Endodermal cell (in vitro differentiated cells): ENCODE data around the gene ENPP4. TPM values are rescaled to one million over a fixed set of nuclear protein-coding genes. Genes with fewer than 3 reads are reported as not detected.

Source experiments
- DNase-seq: peaks from one replicate; pipeline ENCODE4 v3.0.0-alpha.2; 2017
- H3K27ac ChIP-seq: 2 replicates; pipeline ENCODE4 v1.5.1; 2013; ENCODE audit warnings: mild to moderate bottlenecking, low read depth, low read length, moderate library complexity
- H3K27me3 ChIP-seq: 2 replicates; pipeline ENCODE4 v1.6.1; 2013; ENCODE audit warnings: mild to moderate bottlenecking, low read length, moderate library complexity; ENCODE audit not compliant: insufficient read depth, control insufficient read depth, poor library complexity, severe bottlenecking
- H3K36me3 ChIP-seq: 2 replicates; pipeline ENCODE4 v1.7.0; 2013; ENCODE audit warnings: mild to moderate bottlenecking, low read length, moderate library complexity; ENCODE audit not compliant: control insufficient read depth, insufficient read depth
- H3K4me1 ChIP-seq: one replicate; pipeline ENCODE4 v1.7.0; 2013; ENCODE audit warnings: low read length; ENCODE audit not compliant: control insufficient read depth, insufficient read depth
- H3K4me3 ChIP-seq: 2 replicates; pipeline ENCODE4 v1.5.1; 2013; ENCODE audit warnings: mild to moderate bottlenecking, low read length, moderate library complexity
- H3K9ac ChIP-seq: 2 replicates; pipeline ENCODE4 v1.6.1; 2013; ENCODE audit warnings: mild to moderate bottlenecking, low read length, moderate library complexity; ENCODE audit not compliant: poor library complexity, severe bottlenecking; ENCODE audit errors: extremely low read depth
- H3K9me3 ChIP-seq: 2 replicates; pipeline ENCODE4 v1.6.1; 2013; ENCODE audit warnings: mild to moderate bottlenecking, low read length, moderate library complexity; ENCODE audit not compliant: control insufficient read depth
- H3K27ac Mint-ChIP-seq: 2 replicates; pipeline ENCODE4 v1.8.0; 2020; ENCODE audit warnings: mixed read lengths
- H3K27me3 Mint-ChIP-seq: 2 replicates; pipeline ENCODE4 v1.8.0; 2021; ENCODE audit warnings: mild to moderate bottlenecking, mixed read lengths; ENCODE audit not compliant: insufficient read depth
- H3K36me3 Mint-ChIP-seq: 2 replicates; pipeline ENCODE4 v1.8.0; 2020; ENCODE audit warnings: low read depth, mixed read lengths
- H3K4me1 Mint-ChIP-seq: 2 replicates; pipeline ENCODE4 v1.8.0; 2020; ENCODE audit warnings: mixed read lengths
- H3K4me3 Mint-ChIP-seq: 2 replicates; pipeline ENCODE4 v1.8.0; 2020; ENCODE audit warnings: mild to moderate bottlenecking, moderate library complexity, mixed read lengths
- H3K9me3 Mint-ChIP-seq: 2 replicates; pipeline ENCODE4 v1.8.0; 2020; ENCODE audit warnings: mild to moderate bottlenecking, mixed read lengths
- WGBS, 2 experiments: methylation state at CpG; one replicate each; pipeline versions ENCODE4 v1.1.5 to v1.1.7; 2013; ENCODE audit warnings: missing lambda C conversion rate in 2 of 2, mixed read lengths in 1 of 2; ENCODE audit not compliant: insufficient coverage in 1 of 2, insufficient read length in 1 of 2; 5-methylcytosine and 5-hydroxymethylcytosine counted together
- total RNA-seq, 2 donors: library from RNA; stranded (reverse); fragmentation: NEBNext Ultra II Directional in 1 of 2; extraction: Animal tissue kit (Norgen Biotek cat#: 25700) in 1 of 2; gene quantifications; 2 replicates in 1 of 2; 3 replicates in 1 of 2; pipeline ENCODE4 v1.2.1, GENCODE V29; 2021
- TF ChIP-seq, protein P1 (sequence below): fragments of 200-600 bp; sonication (generic); conservative IDR thresholded peaks from 2 replicates; pipeline ENCODE4 v1.5.0; 2021; ENCODE audit warnings: antibody characterized with exemption, mild to moderate bottlenecking

ENPP4 gene
- total RNA-seq, 2 donors from 2014 or later, result 3.5 to 7.2 TPM

DNA sequence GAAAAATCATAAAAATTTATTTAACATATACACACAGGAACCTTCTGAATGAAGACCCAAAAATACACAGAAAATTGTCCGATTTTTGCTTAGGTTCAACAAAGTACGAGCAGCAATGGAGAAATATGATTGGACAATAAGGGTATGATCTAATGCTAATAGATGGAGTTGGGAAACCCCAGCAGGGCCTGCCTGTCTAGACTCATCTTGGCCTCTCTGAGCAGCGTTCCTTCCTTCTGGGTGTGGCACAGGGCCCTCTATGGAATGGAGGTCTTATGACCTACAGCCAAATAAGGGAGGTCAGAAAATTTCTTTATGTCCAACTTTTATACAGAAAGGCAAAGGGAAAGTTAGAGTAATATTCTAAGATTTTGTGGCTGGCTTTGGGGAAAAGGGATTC, 27.7 kb upstream of the ENPP4 start:
- H3K27me3 Mint-ChIP-seq, result no peaks in the 10 kb centered on the region

DNA sequence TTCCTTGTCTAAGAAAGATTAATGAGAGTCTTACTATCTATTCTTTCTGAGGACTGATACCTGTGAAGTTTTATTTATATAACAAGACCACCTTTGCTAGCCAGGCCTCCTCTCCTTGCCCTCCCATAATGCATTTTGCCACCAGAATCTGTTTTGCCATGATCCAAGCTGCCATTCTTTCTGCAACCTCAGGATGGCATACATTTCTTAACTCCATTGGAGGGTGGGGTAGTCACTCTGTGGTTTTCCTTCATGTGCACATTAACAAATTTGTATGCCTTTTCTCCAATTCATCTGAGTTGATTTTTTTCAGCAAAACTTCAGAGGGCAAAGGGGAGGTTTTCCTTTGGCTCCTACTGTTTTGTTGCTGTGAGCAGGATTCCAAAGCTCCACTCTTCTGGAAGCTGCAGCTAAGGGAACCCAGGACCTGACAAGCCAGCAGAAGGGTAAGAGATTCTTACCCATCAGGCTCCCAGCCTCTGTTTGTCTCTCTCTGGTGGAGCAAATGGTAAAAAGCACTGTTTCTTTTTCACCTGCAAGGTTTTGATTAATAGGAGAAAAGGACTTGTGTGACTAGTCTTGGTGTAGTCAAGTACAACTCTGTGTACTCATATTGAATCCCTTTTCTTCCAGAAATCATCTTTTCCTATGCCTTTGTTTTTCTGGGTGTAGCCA, 26.2 kb upstream of the ENPP4 start:
- H3K27ac ChIP-seq, result no peak overlapping the region
- H3K9me3 ChIP-seq, result peaks cover 9% of the 10 kb centered on the region
- peaks cover 3% of the 10 kb centered on the region for H3K4me1 ChIP-seq
- H3K36me3 ChIP-seq, result no peaks in the 10 kb centered on the region
- no peak overlapping the region for H3K4me3 Mint-ChIP-seq
- no peaks in the 10 kb centered on the region for H3K36me3 Mint-ChIP-seq
- no peak overlapping the region for H3K4me3 ChIP-seq
- no peak overlapping the region for H3K27ac Mint-ChIP-seq
- peaks cover 12% of the 10 kb centered on the region for H3K9me3 Mint-ChIP-seq
- H3K27me3 ChIP-seq, result no peaks in the 10 kb centered on the region
- DNase-seq, result no peak
- no peak overlapping the region for H3K9ac ChIP-seq
- peaks cover 3% of the 10 kb centered on the region for H3K4me1 Mint-ChIP-seq
- H3K27me3 Mint-ChIP-seq, result no peaks in the 10 kb centered on the region
- TF ChIP-seq, protein P1, sequence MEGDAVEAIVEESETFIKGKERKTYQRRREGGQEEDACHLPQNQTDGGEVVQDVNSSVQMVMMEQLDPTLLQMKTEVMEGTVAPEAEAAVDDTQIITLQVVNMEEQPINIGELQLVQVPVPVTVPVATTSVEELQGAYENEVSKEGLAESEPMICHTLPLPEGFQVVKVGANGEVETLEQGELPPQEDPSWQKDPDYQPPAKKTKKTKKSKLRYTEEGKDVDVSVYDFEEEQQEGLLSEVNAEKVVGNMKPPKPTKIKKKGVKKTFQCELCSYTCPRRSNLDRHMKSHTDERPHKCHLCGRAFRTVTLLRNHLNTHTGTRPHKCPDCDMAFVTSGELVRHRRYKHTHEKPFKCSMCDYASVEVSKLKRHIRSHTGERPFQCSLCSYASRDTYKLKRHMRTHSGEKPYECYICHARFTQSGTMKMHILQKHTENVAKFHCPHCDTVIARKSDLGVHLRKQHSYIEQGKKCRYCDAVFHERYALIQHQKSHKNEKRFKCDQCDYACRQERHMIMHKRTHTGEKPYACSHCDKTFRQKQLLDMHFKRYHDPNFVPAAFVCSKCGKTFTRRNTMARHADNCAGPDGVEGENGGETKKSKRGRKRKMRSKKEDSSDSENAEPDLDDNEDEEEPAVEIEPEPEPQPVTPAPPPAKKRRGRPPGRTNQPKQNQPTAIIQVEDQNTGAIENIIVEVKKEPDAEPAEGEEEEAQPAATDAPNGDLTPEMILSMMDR, result peak; percentile 39

More for the DNA sequence above, 27.7 kb upstream of the ENPP4 start:
- WGBS, 2 experiments, result 80 to 87% methylated on average over 1 to 3 of the region's 3 CpGs
- no peaks in the 10 kb centered on the region for H3K27me3 ChIP-seq
- H3K9me3 ChIP-seq, result peaks cover 7% of the 10 kb centered on the region
- H3K27ac ChIP-seq, result no peak overlapping the region
- Mint-ChIP-seq H3K27ac (no peak overlapping the region), H3K4me1 (peaks cover 3% of the 10 kb centered on the region), H3K36me3 (no peaks in the 10 kb centered on the region), H3K4me3 (no peak overlapping the region), H3K9me3 (peaks cover 4% of the 10 kb centered on the region)
- no peak overlapping the region for H3K9ac ChIP-seq
- H3K4me3 ChIP-seq, result no peak overlapping the region
- TF ChIP-seq, protein P1, result no peak
- DNase-seq, result no peak
- peaks cover 3% of the 10 kb centered on the region for H3K4me1 ChIP-seq
- H3K36me3 ChIP-seq, result no peaks in the 10 kb centered on the region

DNA sequence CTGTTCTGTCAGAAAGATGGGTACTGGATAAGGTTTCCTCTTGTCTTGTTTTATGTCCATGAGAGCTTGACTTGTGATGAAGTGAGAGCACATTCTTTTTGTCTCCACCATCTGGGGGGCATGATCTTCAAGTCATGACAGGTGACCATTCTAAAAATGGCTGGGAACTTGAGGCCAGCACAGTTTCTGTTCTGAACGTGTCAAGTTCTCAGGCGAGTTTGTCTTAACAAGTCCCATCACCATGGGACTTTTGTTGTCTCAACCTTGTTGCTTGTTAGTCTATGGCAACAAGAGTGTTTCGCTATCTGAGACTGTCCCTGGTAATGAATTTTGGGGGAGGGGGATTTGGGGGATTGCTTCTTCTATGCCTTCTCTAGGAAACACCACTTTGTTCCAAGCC, 25.6 kb upstream of the ENPP4 start:
- no peaks in the 10 kb centered on the region for H3K36me3 ChIP-seq
- H3K36me3 Mint-ChIP-seq, result no peaks in the 10 kb centered on the region
- no peak overlapping the region for H3K4me3 ChIP-seq
- no peak overlapping the region for H3K27ac Mint-ChIP-seq
- no peak overlapping the region for H3K9ac ChIP-seq
- TF ChIP-seq, protein P1, result no peak
- peaks cover 16% of the 10 kb centered on the region for H3K9me3 Mint-ChIP-seq
- no peaks in the 10 kb centered on the region for H3K27me3 ChIP-seq
- H3K4me3 Mint-ChIP-seq, result no peak overlapping the region
- peaks cover 9% of the 10 kb centered on the region for H3K9me3 ChIP-seq
- H3K4me1 ChIP-seq, result peaks cover 3% of the 10 kb centered on the region
- WGBS, 2 experiments, result 91 to 100% methylated on average over 2 to 3 of the region's 3 CpGs
- no peak overlapping the region for H3K27ac ChIP-seq
- H3K4me1 Mint-ChIP-seq, result peaks cover 3% of the 10 kb centered on the region
- H3K27me3 Mint-ChIP-seq, result no peaks in the 10 kb centered on the region
- DNase-seq, result no peak
